ENCODE measurements around the gene CYP1B1.

CYP1B1 gene

DNA sequence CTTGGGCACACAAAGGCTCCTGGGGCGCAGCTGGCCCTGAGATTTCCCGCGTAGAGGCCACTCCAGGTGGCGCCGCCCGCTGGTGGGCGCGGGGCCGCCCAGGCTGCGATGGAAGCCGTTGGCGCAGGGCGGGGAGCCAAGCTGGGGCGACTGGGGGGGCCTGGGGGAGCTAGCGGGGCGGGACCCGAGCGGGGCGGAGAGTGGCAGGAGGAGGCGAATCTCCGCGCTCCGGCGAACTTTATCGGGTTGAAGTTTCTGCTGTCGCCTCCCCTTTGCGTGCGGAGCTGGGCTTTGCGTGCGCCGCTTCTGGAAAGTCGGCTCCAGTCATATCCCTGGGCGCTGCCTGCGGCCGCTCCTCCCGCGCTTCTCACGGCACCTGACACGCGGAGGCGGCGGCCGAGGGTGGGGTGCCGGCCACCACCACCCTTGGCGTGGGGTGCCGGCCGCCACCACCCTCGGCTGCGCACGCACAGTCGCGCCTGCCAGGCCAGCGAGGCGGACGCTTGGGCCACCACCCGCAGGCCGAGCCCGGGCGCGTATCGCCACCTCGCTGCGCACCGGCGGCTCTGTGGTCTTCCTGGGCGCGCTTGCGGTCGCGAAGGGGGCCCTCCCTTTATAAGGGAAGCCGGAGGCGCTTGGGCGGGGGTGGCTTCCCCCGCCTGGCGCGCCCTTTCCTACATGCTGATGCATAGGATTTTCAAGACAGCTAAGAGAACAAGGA is 919 bp upstream of the CYP1B1 start:
- DNase-seq (ENCODE audit: low read depth in 2 of 2, low spot score in 1 of 2), result no peak

DNA sequence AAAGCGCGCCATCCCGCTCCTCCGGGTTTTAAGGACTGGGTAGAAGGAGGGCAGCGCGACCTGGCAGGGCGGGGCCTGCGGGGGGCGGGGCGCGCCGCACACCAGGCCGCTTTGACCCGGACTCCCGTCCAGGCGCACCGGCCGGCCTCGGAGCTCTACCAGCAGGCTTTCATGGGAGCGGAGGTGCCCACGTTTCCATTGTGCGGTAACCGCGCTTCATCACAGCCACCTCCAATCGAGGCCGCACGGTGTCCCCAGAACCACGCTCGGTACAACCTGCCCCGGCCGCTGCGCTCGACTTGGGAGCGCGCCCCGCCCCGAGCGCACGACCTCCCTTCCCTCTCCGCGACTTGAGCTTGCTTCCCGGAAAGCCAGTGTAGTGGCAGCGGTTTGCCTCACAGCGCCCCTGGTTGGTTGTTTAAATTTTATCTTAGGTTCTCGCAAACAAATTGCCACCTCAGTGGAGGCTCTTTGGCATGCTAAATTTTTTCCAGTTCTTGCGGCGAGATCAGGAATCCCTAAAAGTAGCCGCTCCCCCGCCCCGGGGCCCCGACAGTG is 280 bp upstream of the CYP1B1 start:
- DNase-seq (ENCODE audit: low read depth in 2 of 2, low spot score in 1 of 2), result no peak

DNA sequence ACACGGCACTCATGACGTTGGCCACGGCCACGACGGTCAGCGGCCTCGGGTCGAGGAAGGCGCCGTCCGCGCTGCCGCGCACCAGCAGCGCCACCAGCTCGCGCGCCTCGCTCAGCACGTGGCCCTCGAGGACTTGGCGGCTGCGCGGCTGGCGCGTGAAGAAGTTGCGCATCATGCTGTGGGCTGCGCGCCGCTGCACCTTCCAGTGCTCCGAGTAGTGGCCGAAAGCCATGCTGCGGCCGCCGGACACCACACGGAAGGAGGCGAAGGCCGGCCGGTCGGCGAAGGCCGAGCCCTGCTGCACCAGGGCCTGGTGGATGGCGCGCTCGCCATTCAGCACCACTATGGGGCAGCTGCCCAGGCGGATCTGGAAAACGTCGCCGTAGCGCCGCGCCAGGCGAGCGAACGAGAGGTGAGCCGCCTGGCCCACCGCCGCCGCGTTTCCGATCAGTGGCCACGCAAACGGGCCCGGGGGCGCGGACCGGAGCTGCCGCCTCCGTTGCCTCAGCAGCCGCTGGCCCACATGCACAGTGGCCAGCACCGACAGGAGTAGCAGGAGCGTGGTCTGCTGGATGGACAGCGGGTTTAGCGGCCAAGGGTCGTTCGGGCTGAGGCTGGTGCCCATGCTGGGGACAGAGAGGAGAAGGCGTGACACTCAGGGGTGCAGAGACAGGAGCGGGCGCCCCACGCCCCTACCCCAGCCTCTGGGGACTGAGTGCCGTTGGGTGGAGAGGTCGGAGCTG is 1.0 kb downstream of the CYP1B1 start:
- no peak for DNase-seq (ENCODE audit: low read depth in 2 of 2, low spot score in 1 of 2)

DNA sequence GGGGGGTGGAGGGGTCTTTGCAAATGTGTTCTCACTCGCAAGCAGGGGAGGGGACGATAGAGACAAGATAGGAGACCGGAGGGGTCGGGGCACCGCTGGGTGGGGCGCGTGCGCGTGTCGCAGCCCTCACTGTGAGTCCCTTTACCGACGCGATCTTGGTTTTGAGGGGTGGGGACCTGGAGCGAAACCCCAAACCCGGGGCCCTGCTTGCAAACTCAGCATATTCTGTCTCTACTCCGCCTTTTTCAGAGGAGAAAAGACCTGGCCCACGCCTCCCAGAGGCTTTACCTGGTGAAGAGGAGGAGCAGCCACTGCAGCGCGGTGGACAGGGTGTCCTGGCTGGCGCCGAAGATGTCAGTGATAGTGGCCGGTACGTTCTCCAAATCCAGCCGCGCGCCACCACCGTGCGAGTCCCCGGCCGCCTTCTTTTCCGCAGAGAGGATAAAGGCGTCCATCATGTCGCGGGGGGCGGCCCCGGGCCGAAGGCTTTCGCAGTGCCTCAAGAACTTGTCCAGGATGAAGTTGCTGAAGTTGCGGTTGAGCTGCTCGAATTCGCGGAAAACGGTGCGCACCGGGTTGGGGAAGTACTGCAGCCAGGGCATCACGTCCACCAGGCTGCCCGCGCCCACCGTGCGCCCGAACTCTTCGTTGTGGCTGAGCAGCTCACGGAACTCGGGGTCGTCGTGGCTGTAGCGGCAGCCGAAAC is 1.7 kb downstream of the CYP1B1 start:
- DNase-seq (ENCODE audit: low read depth in 2 of 2, low spot score in 1 of 2), result no peak

DNA sequence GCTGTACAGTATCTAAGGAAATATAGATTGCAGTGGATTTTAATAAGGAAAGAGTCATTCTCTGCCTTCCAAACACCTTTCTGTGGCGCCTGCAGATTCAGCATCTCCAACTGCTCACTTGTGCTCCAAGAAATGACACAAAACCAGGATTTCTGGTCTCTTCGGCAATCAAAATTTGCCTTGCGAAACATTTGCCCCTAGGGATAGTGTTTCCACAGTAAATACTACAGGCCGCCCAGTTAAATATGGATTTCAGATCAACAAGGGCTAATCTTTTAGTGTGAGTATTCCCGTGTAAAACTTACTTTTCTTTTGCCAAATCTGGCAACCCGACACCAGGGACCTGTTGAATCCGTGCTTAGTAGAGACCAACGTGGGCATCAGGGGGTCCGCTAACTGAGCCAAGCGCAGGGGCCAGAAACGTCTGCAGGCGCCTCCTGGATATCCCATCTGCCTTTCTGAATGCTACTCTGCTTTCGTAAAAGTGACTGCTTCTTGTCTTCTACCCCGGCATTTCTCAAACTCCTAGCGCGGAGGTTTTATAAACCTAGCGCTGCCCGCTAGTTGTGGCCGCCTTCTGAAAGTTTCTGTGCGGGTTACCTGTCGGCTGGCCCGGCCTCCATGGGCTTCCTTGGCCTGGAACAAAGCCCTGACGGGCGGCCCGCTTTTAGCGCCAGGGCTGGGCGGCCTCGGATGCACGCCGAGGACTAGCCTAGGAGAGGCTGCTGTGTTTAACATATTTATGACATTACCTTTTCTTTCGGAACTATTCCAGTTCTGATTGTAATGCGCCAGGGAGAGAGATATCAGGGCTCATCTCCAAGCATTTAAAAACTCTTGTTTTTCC is 2.5 kb downstream of the CYP1B1 start:
- DNase-seq (ENCODE audit: low read depth in 2 of 2, low spot score in 1 of 2), result no peak

DNA sequence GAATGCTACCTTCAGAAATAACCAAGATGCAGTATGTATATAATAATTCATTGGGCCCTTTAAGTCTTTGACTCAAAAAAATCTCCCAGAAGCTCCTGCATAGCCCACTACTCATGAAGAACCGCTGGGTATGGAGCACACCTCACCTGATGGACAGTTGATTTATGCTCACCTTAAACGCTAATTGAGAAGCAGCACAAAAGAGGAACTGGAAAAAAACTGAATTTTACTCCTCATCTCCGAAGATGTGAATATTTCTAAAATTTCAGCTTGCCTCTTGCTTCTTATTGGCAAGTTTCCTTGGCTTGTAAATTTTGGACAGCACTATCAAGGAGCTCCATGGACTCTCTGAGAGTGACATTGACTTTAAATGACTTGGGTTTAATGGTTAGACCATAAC is 5.5 kb downstream of the CYP1B1 start:
- DNase-seq (ENCODE audit: low read depth in 2 of 2, low spot score in 1 of 2), result no peak

DNA sequence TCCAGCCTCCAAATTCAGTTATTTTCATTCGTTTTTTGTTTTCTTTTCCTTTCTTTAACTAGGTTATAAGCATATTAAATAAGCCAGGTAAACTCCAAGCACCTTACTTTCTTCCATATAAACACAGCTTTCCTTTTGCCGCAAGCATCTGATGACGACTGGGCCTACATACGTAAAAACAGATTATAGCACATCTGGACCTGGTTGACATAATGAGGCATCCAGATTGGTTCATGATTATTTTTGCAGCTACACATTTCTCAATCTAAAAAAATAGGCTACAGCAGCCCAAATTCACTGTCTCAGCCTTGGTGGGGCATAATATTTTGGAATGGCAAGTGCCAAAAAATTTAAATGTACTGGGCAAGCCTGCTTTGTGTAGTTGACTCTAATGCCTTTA is 7.7 kb downstream of the CYP1B1 start:
- no peak for DNase-seq (ENCODE audit: low read depth in 2 of 2, low spot score in 1 of 2)

DNA sequence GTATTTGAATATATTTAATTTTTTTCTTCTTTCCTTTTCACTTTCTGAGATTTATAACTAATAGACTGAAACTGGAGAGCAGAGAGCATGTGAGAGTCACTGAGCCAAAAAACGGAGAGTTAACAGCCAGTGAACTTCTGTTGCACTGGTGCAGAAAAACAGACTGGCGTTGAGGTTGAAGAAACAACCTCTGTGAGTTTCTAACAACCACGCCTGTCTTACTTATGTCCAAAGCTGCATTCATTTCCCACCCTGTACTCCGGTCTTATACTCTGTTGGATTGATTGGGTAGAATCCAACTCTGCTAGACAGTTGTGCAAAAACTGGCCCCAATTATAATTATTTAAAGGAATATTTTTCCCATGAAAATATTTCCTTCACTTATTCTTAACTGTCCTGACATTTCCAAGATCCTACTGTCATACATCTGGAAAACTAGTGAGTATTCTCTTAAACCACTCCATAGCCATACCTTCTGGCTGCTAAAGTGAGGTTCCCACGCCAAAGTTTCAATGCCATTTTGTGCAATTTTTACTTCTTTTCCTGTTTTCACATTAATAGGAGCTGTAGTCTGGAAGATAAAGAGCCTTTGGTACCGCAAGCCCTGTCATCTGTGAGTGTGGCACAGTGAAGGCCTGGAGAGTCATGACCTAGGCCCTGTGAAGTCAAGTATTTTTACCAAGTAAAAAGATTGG is 9.4 kb downstream of the CYP1B1 start:
- DNase-seq (ENCODE audit: low read depth in 2 of 2, low spot score in 1 of 2), result no peak

DNA sequence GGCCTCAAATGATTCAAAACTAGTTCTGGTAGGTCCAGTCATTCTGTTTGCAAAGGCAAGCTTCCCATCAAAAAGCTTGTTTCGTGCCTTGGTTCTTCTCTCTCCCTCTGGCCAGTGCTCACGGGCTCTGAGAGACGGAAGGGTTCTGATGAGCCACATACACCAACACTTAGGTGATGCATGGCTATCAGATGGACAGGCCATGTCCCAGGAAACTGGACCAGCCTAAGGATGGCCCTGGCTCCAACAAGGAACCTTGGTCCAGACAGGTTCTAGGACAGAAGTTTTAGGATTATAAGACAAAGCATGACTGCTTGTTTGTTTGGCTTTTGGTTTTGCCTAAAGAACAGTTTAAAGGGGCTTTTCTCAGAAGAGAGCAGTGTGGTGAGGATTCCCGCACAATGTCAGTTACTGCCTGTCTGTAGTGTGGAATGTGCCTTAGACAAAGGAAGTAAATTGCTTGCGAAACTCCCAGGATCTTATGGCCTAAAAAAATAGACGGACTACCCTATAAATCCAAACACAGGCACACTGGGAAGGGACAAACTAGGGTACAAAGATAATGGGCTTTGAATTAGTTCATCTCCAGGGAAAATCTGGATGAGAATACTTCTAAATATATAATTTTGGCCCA is 10.3 kb downstream of the CYP1B1 start:
- DNase-seq (ENCODE audit: low read depth in 2 of 2, low spot score in 1 of 2), result no peak

DNA sequence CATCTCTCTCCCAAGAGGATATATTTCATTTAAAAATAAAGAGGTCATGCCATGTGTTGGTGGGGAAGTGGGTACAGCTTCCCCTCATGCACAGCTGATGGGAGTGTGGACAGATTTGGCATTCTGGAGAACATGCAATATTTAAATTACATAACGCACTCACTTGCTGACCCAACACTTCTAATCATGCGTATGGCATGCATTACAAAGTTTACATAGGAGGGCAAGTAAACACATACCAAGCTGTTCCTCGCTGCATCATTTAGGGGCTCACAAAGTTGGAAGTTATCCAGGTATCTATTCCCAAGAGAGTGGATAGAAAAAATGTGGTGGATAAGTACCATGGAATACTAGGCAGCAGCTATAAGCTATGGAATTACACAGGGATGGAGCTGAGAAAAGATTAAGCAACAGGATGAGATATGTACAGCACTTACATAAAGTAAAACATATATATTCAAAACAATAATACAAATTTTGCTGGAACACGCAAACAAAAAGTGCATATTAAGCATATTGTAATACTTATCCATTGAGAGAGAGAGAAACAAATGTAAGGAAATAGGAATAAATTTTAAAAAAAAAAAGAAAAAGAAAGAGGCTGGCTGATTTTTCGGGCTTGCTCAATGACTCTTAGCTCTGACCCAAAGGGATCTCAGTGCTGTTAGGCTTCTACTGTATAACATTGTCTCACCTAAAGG is 11.0 kb downstream of the CYP1B1 start:
- DNase-seq (ENCODE audit: low read depth in 2 of 2, low spot score in 1 of 2), result no peak

DNA sequence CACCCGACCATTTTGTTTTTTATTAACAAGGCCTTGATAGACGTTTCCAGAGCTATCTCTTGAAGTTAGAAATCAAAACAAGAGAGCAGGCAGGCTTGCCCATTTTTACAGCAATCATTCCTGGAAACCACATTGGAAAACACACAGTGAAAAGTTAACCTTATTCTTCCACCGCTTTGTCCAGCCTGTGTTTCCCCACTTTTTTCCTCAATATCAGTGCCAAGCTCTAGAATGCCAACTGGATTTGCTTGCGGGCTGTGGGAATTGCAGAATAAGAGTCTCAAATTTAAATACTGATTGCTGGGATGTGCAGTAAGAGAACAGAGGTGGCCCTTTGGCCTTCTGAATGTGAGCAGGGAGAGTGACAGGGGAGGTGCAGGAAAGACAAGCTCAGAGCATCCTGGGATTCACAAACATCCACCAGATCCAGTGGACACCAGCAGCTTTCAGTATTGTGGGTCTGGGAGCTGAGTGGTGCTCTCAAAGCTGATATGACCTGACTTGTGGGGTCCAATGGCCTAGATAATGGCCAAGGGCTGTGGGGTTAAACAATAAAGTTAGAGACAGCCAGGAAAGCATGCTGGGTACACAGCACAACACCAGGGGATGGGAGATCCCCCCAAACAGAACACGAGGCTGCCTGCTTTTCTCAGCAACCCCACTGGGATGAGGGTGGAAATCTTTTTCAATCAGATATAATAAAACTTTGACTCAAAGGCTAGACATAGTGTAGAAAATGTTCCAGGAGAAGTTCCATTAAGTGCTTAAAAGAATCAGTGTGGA is 15.5 kb downstream of the CYP1B1 start:
- no peak for DNase-seq (ENCODE audit: low read depth in 2 of 2, low spot score in 1 of 2)

DNA sequence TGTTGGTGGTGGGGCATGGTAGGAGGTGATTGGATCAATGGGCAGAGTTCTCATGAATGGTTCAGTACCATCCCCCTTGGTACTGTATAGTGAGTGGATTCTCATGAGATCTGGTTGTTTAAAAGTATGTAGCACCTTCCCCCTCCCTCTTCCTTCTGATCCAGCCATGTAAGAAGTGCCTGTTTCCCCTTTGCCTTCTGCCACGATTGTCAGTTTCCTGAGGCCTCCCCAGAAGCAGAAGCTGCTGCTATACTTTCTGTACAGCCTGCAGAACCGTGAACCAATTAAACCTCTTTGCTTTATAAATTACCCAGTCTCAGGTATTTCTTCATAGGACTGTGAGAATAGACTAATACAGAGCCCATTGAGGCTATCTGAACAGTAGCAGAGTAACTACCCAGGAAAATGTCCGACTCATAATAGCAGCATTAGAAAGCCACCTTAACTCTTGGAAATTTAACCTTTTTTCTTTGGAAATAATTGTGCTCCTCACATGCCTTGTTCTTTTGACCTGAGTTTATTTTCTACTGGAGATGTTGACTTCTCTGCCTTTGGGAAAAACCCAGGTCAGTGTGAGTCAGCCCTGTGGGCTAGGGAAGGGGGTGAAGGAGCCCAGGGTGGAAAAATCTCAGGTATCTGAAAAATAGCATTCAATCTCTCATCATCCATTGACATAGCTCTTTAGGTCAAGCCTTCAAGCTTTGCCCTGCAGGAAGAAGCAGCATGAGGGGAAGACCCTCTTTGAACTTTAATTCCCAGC is 18.1 kb downstream of the CYP1B1 start:
- no peak for DNase-seq (ENCODE audit: low read depth in 2 of 2, low spot score in 1 of 2)

DNA sequence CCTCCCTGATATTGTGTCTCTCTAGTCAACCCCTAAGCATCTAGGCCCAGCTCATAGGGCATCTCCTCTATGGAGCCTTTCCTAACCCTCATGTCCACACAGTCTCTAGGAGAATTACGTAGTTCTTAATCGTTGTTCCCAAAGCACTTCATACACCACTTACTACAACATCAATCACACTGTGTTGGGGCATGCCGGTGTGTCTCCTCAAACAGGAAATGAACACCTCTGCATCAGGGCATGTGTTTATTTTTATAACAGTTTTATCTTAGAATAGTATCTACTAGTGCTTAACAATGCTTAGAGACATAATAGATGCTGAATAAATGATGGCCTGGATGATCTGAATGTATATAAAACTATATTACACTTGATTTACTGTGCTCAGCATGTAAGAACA is 19.7 kb downstream of the CYP1B1 start:
- DNase-seq (ENCODE audit: low read depth in 2 of 2, low spot score in 1 of 2), result no peak

DNA sequence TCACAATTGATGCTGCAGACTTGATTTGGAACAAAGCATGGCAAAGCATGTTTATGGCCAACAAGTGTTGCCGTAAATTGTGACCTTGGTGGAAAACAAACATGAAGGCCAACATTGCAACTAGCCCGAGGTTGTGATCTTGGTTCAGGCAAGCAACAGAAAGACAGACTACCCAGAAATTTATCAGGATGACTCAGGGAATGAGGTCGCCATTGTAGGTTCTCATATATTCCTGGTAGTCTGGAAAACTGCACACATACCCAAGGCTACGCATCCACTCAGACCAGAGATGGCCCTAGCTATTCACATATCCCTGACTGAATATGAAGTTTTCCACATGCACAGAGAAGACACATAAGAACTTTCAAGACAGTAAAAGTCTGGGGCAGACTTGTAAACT is 30.1 kb downstream of the CYP1B1 start:
- DNase-seq (ENCODE audit: low read depth in 2 of 2, low spot score in 1 of 2), result no peak

DNA sequence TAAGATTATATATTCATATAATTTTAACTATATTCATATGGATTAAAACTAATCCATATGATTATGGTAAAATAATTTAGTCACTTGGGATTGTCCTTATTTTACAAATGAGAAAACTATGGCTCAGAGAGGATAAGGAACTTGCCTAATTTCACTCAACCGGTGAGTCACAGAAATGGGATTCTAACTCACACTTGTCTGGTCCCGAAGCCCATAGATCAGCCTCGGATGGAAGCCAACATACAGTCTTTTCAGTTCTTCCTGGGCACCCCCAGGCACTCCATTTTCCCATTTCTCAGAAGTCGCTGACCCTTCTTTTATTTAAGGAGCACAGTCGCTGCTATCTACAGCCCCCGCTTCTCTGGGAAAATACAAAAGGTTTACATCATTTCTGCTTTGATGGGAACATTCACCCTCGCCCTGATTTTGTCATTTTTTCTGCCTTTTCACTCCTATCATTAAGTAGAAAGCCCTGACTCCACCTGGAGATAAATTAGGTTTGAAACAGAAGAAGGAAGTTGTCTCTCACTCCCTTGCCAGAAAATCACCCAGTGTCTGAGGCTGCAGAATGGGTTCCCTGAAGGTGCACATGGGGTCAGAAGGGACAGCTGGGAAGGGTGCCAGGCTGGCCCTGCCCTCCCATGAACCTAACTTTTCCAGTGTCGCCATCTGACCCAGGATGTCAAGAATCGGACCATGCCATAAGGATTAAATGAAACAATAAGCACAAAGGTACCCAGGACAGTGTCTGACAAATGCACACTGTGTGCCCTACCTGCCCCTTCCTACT is 36.6 kb downstream of the CYP1B1 start:
- DNase-seq (ENCODE audit: low read depth in 2 of 2, low spot score in 1 of 2), result no peak

DNA sequence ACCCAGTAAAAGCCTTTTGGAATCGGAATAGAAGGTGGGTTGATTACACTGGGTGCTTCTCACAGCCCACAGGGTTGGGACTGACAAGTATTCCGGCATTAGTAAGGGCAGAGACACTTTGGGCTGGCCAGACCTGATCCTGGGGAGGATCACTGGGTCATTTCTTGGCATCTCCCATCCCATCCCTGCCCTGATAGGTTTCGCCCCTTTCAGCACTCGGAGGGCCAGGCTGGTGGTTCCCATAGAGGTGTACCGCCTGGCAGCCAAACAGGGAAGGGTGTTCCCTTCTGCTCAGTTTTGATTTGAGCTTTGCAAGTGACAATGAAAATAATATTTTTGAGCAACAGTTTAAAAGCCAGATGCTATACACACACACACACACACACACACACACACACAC is 37.3 kb downstream of the CYP1B1 start:
- no peak for DNase-seq (ENCODE audit: low read depth in 2 of 2, low spot score in 1 of 2)

Measured in stimulated activated CD8-positive, alpha-beta memory T cell treated with anti-CD3 and anti-CD28 coated beads, Interleukin-4, amount 100 ng/mL, for 1 hour (primary cell).